Middle frontal gyrus (tissue), 1 donor: ENCODE measurements around the gene GAST.
"Not testable (repeated sequence)": the region's sequence is repeated elsewhere in the genome, so short reads cannot be mapped to it uniquely, and the experiment has no call there.

Experiments
- DNase-seq: peaks from one replicate; pipeline ENCODE4 v3.0.0-alpha.2; 2015; ENCODE audit warnings: low spot score; ENCODE audit errors: extremely low spot score

GAST gene

GRCh38 chr17:41711669-41712400, at the start of gene GAST:
Gene GAST, plus strand, starts transcription at chr17:41712331. Its CDS starts 3,106 bp downstream, at chr17:41715437.
- no peak for DNase-seq

- DNase-seq = no peak
Observed at GRCh38 chr17:41663451-41664171, 48.5 kb upstream of the GAST start.

GRCh38 chr17:41664172-41664457, 48.0 kb upstream of the GAST start:
- DNase-seq = no peak

GRCh38 chr17:41664587-41665565, 47.3 kb upstream of the GAST start:
- no peak for DNase-seq

GRCh38 chr17:41665566-41666236, 46.4 kb upstream of the GAST start:
- peak; percentile 82 for DNase-seq

GRCh38 chr17:41666237-41666641, 45.9 kb upstream of the GAST start:
- DNase-seq = no peak

GRCh38 chr17:41666708-41667279, 45.3 kb upstream of the GAST start:
- no peak for DNase-seq

- DNase-seq = no peak
Observed at GRCh38 chr17:41667280-41668041, 44.7 kb upstream of the GAST start.

GRCh38 chr17:41672153-41672552, 40.0 kb upstream of the GAST start:
- no peak for DNase-seq

- not testable (repeated sequence) for DNase-seq
Observed at GRCh38 chr17:41675157-41676057, 36.7 kb upstream of the GAST start.

- no peak for DNase-seq
Observed at GRCh38 chr17:41676058-41676419, 36.1 kb upstream of the GAST start.

- no peak for DNase-seq
Observed at GRCh38 chr17:41678411-41678906, 33.7 kb upstream of the GAST start.

GRCh38 chr17:41678907-41679739, 33.0 kb upstream of the GAST start:
- DNase-seq = no peak

GRCh38 chr17:41679740-41680425, 32.2 kb upstream of the GAST start:
- DNase-seq = no peak

GRCh38 chr17:41680426-41681040, 31.6 kb upstream of the GAST start:
- DNase-seq = peak; percentile 46

GRCh38 chr17:41681776-41682175, 30.4 kb upstream of the GAST start:
- no peak for DNase-seq

GRCh38 chr17:41682631-41683030, 29.5 kb upstream of the GAST start:
- DNase-seq = no peak
